GM21528 (cell line): ENCODE measurements around the gene SPACA4.

Experiments
- ATAC-seq: cut with Tn5 transposase; IDR thresholded peaks from one replicate; pipeline ENCODE4 v1.9.1; 2021; ENCODE audit warnings: mild to moderate bottlenecking, moderate library complexity; ENCODE audit not compliant: unreplicated experiment, low FRiP score

The SPACA4 gene

GRCh38 chr19:48646001-48646721 lies 39.6 kb downstream of the SPACA4 start, which contains the start of gene CA11:
CA11 (minus strand) TSS chr19:48646187; CDS start chr19:48645632, 555 bp downstream.
- ATAC-seq: peak; percentile 70

GRCh38 chr19:48646722-48647216 lies 40.2 kb downstream of the SPACA4 start:
- ATAC-seq: no peak

GRCh38 chr19:48648134-48648533 lies 41.6 kb downstream of the SPACA4 start:
- ATAC-seq: no peak

- no peak for ATAC-seq
Observed at GRCh38 chr19:48650974-48651682, 44.6 kb downstream of the SPACA4 start.

- ATAC-seq: no peak
Observed at GRCh38 chr19:48651683-48652048, 45.1 kb downstream of the SPACA4 start.

GRCh38 chr19:48654299-48655059 lies 47.9 kb downstream of the SPACA4 start:
- ATAC-seq: no peak

- no peak for ATAC-seq
Observed at GRCh38 chr19:48656840-48657474, 50.4 kb downstream of the SPACA4 start.
